Naive thymus-derived CD8-positive, alpha-beta T cell (primary cell): ENCODE results near the gene EMB. TPM values are rescaled to one million over a fixed set of nuclear protein-coding genes. Genes with fewer than 3 reads are reported as not detected.
"Not testable (repeated sequence)": the region's sequence is repeated elsewhere in the genome, so short reads cannot be mapped to it uniquely, and the experiment has no call there.

Experiments
- ATAC-seq, 2 donors: fragments of 150-1000 bp; cut with Tn5 transposase in 1 of 2; sonication (Bioruptor Pico), chemical (Tn5 transposase) in 1 of 2; 1 replicate in 1 of 2; 2 replicates in 1 of 2; pipeline ENCODE4 v1.10.0; 2021; ENCODE audit warnings: mild to moderate bottlenecking in 2 of 2, moderate library complexity in 2 of 2
- POLR2A ChIA-PET: fragments of 350-600 bp; sonication (Branson Sonifier 250); formaldehyde crosslinking; loops from one replicate; lab custom pipeline; 2021; ENCODE audit warnings: antibody characterized with exemption; lab: Charles Lee
- DNase-seq, 10 donors: peaks; one replicate each; pipeline versions ENCODE4 v3.0.0 to v3.0.0-alpha.2; 2020 to 2022
- H3K27ac Mint-ChIP-seq, 10 donors: one replicate each; pipeline ENCODE4 v1.8.0; 2020 to 2022; ENCODE audit warnings: mild to moderate bottlenecking in 10 of 10, mixed read lengths in 10 of 10, moderate library complexity in 4 of 10, inconsistent platforms in 1 of 10
- H3K27me3 Mint-ChIP-seq, 5 donors: one replicate each; pipeline ENCODE4 v1.8.0; 2021 to 2022; ENCODE audit warnings: mixed read lengths in 5 of 5
- H3K36me3 Mint-ChIP-seq, 3 donors: one replicate each; pipeline ENCODE4 v1.8.0; 2020 to 2022; ENCODE audit warnings: mixed read lengths in 3 of 3, mild to moderate bottlenecking in 2 of 3, inconsistent platforms in 1 of 3
- H3K4me1 Mint-ChIP-seq, 4 donors: one replicate each; pipeline ENCODE4 v1.8.0; 2021 to 2022; ENCODE audit warnings: mixed read lengths in 4 of 4
- H3K4me3 Mint-ChIP-seq, 10 donors: one replicate each; pipeline ENCODE4 v1.8.0; 2020 to 2022; ENCODE audit warnings: mild to moderate bottlenecking in 10 of 10, mixed read lengths in 10 of 10, moderate library complexity in 6 of 10, inconsistent platforms in 1 of 10
- H3K9me3 Mint-ChIP-seq, 9 donors: one replicate each; pipeline ENCODE4 v1.8.0; 2020 to 2022; ENCODE audit warnings: mixed read lengths in 9 of 9, mild to moderate bottlenecking in 3 of 9, inconsistent platforms in 1 of 9, moderate library complexity in 1 of 9
- polyA plus RNA-seq, 3 donors: library from polyadenylated mRNA; unstranded; fragments of 300-500 nt; fragmentation: Illumina TruSeq; gene quantifications; one replicate each; pipeline ENCODE4 v1.2.3, GENCODE V29; 2021
- total RNA-seq, 8 experiments: library from RNA in 2 of 8; stranded (reverse) in 2 of 8; gene quantifications; one replicate each; pipeline ENCODE4 v1.2.3 and lab custom pipeline; 2021 to 2026

Gene EMB
- total and polyA plus RNA-seq, 5 experiments from 2014 or later = 109 to 195 (median 184) TPM

GRCh38 chr5:50419656-50420055 is 21.4 kb downstream of the EMB start:
- Mint-ChIP-seq H3K36me3 (peaks cover 13 to 38% (median 22%) of the 10 kb centered on the region in 3 donors), H3K27ac (peak overlapping the region in 8 of 10 donors; percentile 21 to 96 (median 57)), H3K4me3 (peak overlapping the region in 2 of 10 donors; percentile 13 to 54), H3K4me1 (peaks cover 37 to 86% (median 75%) of the 10 kb centered on the region in 4 donors)
- H3K27me3 Mint-ChIP-seq, ATAC-seq, POLR2A ChIA-PET, DNase-seq, H3K9me3 Mint-ChIP-seq: not testable (repeated sequence)

- H3K27ac Mint-ChIP-seq = peak overlapping the region; percentile 78 to 96 (median 90)
- peaks cover 13 to 22% (median 19%) of the 10 kb centered on the region in 3 donors for H3K36me3 Mint-ChIP-seq
- peak overlapping the region in 9 of 10 donors; percentile 18 to 64 (median 49) for H3K4me3 Mint-ChIP-seq
- POLR2A ChIA-PET = interaction anchor here (2.7 kb wide), 1 partner anchor 25 kb away, joined by 9 read pairs; the partner anchor contains the start of gene EMB
- DNase-seq (peak in 3 of 10 donors; percentile 22 to 25 (median 22)), ATAC-seq (peak; percentile 6 to 31)
- H3K9me3 Mint-ChIP-seq, H3K27me3 Mint-ChIP-seq: not testable (repeated sequence)
- peaks cover 40 to 88% (median 83%) of the 10 kb centered on the region in 4 donors for H3K4me1 Mint-ChIP-seq
Measured at GRCh38 chr5:50416637-50417036, 24.5 kb downstream of the EMB start.

- Mint-ChIP-seq H3K4me1 (peaks cover 41 to 93% (median 87%) of the 10 kb centered on the region in 4 donors), H3K27ac (peak overlapping the region; percentile 34 to 96 (median 90)), H3K4me3 (peak overlapping the region in 7 of 10 donors; percentile 12 to 64 (median 59)), H3K36me3 (peaks cover 10 to 22% (median 13%) of the 10 kb centered on the region in 3 donors), H3K27me3 (no peaks in the 10 kb centered on the region), H3K9me3 (peaks cover 0 to 6% (median 2%) of the 10 kb centered on the region in 9 donors)
- DNase-seq (peak in 8 of 10 donors; percentile 2 to 77 (median 52)), ATAC-seq (peak; percentile 92 to 93)
- POLR2A ChIA-PET = interaction anchor here (2.7 kb wide), 1 partner anchor 25 kb away, joined by 9 read pairs; the partner anchor contains the start of gene EMB
Measured at GRCh38 chr5:50415912-50416311, 25.2 kb downstream of the EMB start.

GRCh38 chr5:50410932-50411331 is 30.2 kb downstream of the EMB start:
- POLR2A ChIA-PET = not testable (repeated sequence)

GRCh38 chr5:50406877-50407276 is 34.2 kb downstream of the EMB start:
- ATAC-seq (no peak), DNase-seq (no peak)
- Mint-ChIP-seq H3K36me3 (peaks cover 4 to 71% (median 34%) of the 10 kb centered on the region in 3 donors), H3K9me3 (peaks cover 0 to 1% (median 0%) of the 10 kb centered on the region in 9 donors), H3K4me1 (peaks cover 13 to 63% (median 46%) of the 10 kb centered on the region in 4 donors), H3K4me3 (no peak overlapping the region), H3K27me3 (no peaks in the 10 kb centered on the region), H3K27ac (peak overlapping the region in 3 of 10 donors; percentile 10 to 56 (median 48))
- POLR2A ChIA-PET = no interaction called here

More at GRCh38 chr5:50410932-50411331, 30.2 kb downstream of the EMB start:
- DNase-seq, H3K9me3 Mint-ChIP-seq, ATAC-seq, H3K4me3 Mint-ChIP-seq, H3K27me3 Mint-ChIP-seq: not testable (repeated sequence)
- peak overlapping the region in 3 of 10 donors; percentile 43 to 78 (median 51) for H3K27ac Mint-ChIP-seq
- H3K36me3 Mint-ChIP-seq = peaks cover 0 to 45% (median 22%) of the 10 kb centered on the region in 3 donors
- peaks cover 22 to 84% (median 75%) of the 10 kb centered on the region in 4 donors for H3K4me1 Mint-ChIP-seq

GRCh38 chr5:50401336-50401735 is 39.8 kb downstream of the EMB start:
- no peak overlapping the region for H3K4me3 Mint-ChIP-seq
- POLR2A ChIA-PET = no interaction called here

GRCh38 chr5:50393925-50394609 is 47.0 kb downstream of the EMB start:
- H3K4me3 Mint-ChIP-seq, H3K27ac Mint-ChIP-seq, ATAC-seq, DNase-seq, POLR2A ChIA-PET, H3K27me3 Mint-ChIP-seq: not testable (repeated sequence)
- Mint-ChIP-seq H3K4me1 (peaks cover 14 to 44% (median 40%) of the 10 kb centered on the region in 4 donors), H3K9me3 (peaks cover 0 to 17% (median 10%) of the 10 kb centered on the region in 9 donors), H3K36me3 (peaks cover 22 to 68% (median 56%) of the 10 kb centered on the region in 3 donors)

More at GRCh38 chr5:50401336-50401735, 39.8 kb downstream of the EMB start:
- DNase-seq (no peak), ATAC-seq (no peak)
- peaks cover 13 to 40% (median 36%) of the 10 kb centered on the region in 4 donors for H3K4me1 Mint-ChIP-seq
- peaks cover 9 to 71% (median 31%) of the 10 kb centered on the region in 3 donors for H3K36me3 Mint-ChIP-seq
- H3K27ac Mint-ChIP-seq = peak overlapping the region in 3 of 10 donors; percentile 19 to 52 (median 37)
- H3K27me3 Mint-ChIP-seq = no peaks in the 10 kb centered on the region
- no peaks in the 10 kb centered on the region for H3K9me3 Mint-ChIP-seq

GRCh38 chr5:50392289-50392688 is 48.8 kb downstream of the EMB start:
- peak overlapping the region in 1 of 10 donors; percentile 0 for H3K27ac Mint-ChIP-seq
- DNase-seq, POLR2A ChIA-PET, H3K4me3 Mint-ChIP-seq, H3K27me3 Mint-ChIP-seq, ATAC-seq: not testable (repeated sequence)
- H3K4me1 Mint-ChIP-seq = peaks cover 10 to 37% (median 35%) of the 10 kb centered on the region in 4 donors
- H3K36me3 Mint-ChIP-seq = peaks cover 35 to 78% (median 66%) of the 10 kb centered on the region in 3 donors
- H3K9me3 Mint-ChIP-seq = peaks cover 0 to 32% (median 12%) of the 10 kb centered on the region in 9 donors

GRCh38 chr5:50384381-50384780 is 56.7 kb downstream of the EMB start:
- not testable (repeated sequence) for H3K27me3 Mint-ChIP-seq

GRCh38 chr5:50376696-50377095 is 64.4 kb downstream of the EMB start:
- H3K4me1 Mint-ChIP-seq = peaks cover 17 to 35% (median 28%) of the 10 kb centered on the region in 4 donors
- H3K27me3 Mint-ChIP-seq, DNase-seq, H3K4me3 Mint-ChIP-seq, H3K27ac Mint-ChIP-seq, ATAC-seq, POLR2A ChIA-PET, H3K9me3 Mint-ChIP-seq: not testable (repeated sequence)
- H3K36me3 Mint-ChIP-seq = peaks cover 11 to 54% (median 41%) of the 10 kb centered on the region in 3 donors

More at GRCh38 chr5:50384381-50384780, 56.7 kb downstream of the EMB start:
- DNase-seq, ATAC-seq, POLR2A ChIA-PET, H3K4me3 Mint-ChIP-seq: not testable (repeated sequence)
- Mint-ChIP-seq H3K36me3 (peaks cover 28 to 74% (median 68%) of the 10 kb centered on the region in 3 donors), H3K27ac (peak overlapping the region in 5 of 10 donors; percentile 10 to 84 (median 53)), H3K4me1 (peaks cover 9 to 21% (median 20%) of the 10 kb centered on the region in 4 donors), H3K9me3 (peaks cover 0 to 21% (median 13%) of the 10 kb centered on the region in 9 donors)

- H3K27me3 Mint-ChIP-seq, ATAC-seq, POLR2A ChIA-PET, DNase-seq, H3K4me3 Mint-ChIP-seq: not testable (repeated sequence)
- H3K27ac Mint-ChIP-seq = peak overlapping the region in 1 of 10 donors; percentile 47
- H3K36me3 Mint-ChIP-seq = peaks cover 31 to 61% (median 50%) of the 10 kb centered on the region in 3 donors
- H3K4me1 Mint-ChIP-seq = peaks cover 9 to 23% (median 13%) of the 10 kb centered on the region in 4 donors
- peaks cover 3 to 42% (median 22%) of the 10 kb centered on the region in 9 donors for H3K9me3 Mint-ChIP-seq
Measured at GRCh38 chr5:50369287-50370033, 71.6 kb downstream of the EMB start.
